HG02885 (cell line): ENCODE data around the gene MCC.
A peak's percentile ranks its signal among the peaks of the same experiment; 100 is the strongest.

Experiments used
- ATAC-seq: cut with Tn5 transposase; IDR thresholded peaks from one replicate; pipeline ENCODE4 v1.9.1; 2021; ENCODE audit warnings: mild to moderate bottlenecking; ENCODE audit not compliant: unreplicated experiment, poor library complexity

MCC gene

DNA sequence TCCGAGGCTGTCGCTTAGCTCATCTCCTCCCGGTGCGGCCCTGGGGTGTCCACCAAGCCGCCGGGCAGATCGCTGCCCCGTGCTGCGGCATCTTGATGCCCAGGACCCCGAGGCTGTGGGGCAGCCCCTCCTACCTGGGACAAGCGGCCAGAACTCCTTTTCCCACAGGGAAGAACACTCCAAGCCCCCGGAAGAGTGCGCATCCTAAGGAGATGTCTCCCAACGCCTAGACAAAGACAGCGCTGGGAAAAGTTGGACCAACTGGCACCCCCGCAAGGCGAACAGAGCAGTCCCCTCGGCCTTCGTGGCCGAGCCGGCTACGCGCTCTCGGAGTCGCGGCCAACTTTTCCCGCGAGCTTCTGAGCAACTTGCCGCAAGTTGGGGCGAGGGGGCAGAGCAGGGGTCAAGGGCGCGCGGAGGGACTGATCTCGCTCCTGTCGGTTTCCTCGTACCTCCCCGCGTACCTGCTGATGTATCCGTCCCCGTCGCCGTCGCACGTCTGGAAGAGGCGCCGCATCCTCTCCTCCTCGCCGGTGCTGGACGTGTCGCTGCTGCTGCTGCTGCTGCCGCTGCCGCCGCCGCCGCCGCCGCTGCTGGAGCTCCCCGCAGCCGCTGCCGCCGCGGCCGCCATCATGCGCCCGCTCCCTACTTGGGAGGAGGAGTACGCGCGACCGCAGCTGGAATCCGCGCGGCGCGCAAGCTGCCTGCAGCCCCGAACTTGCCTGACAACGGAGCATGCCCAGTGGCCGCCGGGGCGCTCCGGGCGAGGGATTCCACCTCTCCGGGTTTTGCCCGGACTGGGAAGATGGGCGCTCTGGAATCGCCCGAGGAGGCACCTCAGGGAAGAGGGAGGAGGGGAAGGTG, at the start of gene MCC:
Gene MCC, minus strand, starts transcription at position 673 of the 864 bp plus-strand sequence.
- ATAC-seq = peak; percentile 46

- ATAC-seq = no peak
These were observed 43.4 kb upstream of the MCC start for GRCh38 chr5:113531481-113532159.

DNA sequence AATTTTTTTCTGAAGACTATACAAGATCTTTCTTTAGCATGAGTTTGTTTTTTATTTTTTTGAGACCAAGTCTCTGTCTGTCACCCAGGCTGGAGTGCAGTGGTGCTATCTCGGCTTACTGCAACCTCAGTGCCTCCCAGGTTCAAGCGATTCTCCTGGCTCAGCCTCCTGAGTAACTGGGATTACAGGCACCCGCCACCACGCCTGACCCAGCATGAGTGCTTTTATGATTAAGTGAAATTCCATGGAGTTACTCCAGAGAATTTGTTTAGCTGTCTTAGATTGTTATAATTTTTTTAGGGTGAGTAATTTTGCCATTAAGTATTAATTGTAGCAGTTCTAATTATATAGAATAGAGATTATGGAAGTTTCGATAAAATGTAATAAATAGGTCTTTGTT, 39.5 kb upstream of the MCC start:
- no peak for ATAC-seq

GRCh38 chr5:113526421-113526820, 38.2 kb upstream of the MCC start:
- ATAC-seq = no peak

GRCh38 chr5:113524927-113525326, 36.7 kb upstream of the MCC start:
- ATAC-seq = peak; percentile 74

DNA sequence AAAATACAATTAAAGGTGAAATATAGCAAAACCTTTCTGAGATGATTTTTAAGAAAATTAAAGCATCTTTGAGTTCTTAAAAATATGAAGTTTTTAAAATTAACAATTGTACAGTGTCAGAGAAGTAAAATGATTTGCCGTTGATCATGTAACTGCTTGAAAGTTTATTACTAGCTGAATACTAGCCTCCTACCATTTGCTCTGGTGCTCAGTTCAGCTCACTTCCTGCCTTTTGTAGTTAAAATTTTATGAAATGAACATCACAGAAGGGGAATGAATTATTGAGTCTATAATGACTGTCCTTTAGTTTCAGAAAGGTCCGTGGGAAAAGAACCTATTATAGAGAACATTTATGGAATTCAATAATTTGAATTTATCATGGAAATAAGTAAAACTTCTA, 34.9 kb upstream of the MCC start:
- no peak for ATAC-seq

DNA sequence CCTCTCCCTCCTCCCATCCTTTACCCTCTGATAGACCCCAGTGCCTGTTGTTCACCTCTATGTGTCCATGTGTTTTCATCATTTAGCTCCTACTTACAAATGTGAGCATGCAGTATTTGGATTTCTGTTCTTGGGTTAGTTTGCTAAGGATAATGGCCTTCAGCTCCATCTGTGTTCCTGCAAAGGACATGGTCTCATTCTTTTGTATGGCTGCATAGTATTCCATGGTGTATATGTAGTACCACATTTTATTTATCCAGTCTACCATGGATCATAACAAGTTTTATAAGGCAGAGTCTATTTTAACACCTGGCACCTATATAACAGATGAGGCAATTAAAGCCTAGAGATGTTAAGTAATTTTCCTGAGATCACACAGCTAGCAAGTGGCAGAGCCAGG, 32.6 kb upstream of the MCC start:
- no peak for ATAC-seq

GRCh38 chr5:113520429-113520828, 32.2 kb upstream of the MCC start:
- ATAC-seq = peak; percentile 77

DNA sequence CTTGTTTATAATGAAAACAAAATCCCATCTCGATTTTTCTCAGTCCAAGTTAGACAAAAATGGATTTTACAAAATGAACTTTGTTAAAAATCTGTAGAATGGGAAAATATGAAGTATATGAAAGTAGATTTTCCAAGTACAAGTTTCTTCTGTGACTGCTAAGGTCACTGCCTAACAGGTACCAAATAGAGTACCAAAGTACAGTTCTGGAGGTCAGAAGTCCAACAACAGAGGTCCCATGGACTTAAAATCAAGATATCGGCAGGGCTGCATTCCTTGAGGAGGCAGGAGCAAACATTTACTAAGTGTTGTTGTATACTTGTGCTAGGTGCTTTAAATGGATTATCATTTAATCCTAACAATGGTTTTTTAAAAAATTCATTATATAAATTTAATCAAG, 31.2 kb upstream of the MCC start:
- no peak for ATAC-seq

DNA sequence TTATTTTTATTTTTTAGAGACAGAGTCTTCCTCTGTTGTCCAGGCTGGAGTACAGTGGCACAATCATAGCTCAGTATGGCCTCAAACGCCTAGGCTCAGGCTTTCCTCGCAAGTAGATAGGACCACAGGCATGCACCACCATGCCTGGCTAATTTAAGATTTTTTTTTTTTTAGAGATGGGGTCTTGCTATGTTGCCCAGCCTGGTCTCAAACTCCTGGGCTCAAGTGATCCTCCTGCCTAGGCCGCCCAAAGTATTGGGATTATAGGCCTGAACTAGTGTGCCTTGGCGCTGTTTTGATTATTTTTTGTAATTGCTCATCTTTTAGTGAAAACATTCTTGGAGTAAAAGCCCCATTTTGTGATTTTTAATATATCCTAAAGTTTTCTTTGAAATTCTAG, 30.6 kb upstream of the MCC start:
- ATAC-seq = no peak

GRCh38 chr5:113514289-113514635, 26.0 kb upstream of the MCC start:
- no peak for ATAC-seq

- peak; percentile 98 for ATAC-seq
These were observed 25.4 kb upstream of the MCC start, which contains the start of gene YTHDC2 for GRCh38 chr5:113513384-113514288. Gene YTHDC2 (plus strand): TSS chr5:113513694. CDS start chr5:113513896, 202 bp downstream.

DNA sequence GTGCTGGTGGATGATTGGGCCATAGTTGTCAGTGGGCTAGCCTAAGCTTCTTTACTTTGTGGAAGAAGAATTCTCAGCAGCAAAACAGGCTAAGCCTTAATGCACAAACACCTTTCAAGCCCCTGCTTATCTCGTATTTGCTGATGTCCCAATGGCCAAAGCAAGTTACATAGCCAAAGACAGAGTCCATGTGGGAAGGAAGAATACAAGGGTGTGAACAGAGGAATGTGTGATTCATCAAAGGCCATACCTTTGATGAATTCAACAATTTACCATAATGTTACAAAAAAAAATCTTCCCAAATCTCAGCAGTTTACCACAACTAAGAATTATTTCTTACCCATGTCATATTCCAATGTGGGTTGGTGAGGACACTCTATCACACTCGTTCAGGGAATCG, 24.1 kb upstream of the MCC start:
- no peak for ATAC-seq

DNA sequence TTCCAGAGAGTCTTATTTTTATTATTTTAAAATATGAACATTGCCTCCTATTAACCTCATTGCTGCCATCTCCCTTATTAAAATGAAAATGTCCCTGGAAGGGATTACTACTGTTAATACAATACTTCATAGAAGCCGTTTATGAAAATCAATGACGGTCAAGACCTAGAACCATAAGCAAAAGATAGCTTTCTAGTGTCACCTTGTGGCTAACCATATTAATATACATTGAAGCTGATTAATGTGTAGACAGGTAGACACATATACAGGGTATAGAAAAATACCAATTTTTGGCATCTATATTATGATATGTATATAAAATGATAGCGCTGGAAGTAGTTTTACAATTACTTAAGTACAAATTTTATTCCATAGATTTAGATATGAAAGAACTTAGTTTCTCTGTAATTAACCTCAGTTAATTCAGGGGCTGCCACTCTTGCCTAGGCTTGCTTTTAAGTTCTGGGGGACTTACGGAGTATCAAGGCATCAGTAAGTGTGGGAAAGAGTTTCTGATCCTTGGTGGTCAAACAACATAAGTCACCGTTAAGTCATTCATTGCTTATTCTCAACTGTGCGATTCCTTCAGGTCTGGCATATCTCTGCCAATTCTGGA, 22.7 kb upstream of the MCC start:
- ATAC-seq = peak; percentile 19

DNA sequence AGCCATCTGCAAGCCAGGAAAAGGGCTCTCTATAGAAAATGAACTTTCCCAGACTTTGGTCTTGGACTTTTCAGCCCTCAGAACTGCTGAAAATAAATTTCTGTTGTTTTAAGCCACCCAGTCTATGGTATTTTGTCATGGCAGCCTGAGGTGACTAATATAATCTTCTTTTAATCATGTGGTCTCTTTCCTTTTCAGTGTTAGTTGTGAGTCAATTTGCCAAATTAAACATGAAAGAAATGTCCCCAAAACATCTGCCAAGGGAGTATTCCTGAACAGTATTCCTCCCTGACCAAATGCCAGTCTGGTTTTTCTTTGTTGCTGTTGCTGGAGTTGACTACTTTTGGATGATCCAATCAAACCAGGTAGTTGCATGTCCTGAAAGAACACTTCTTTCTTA, 20.5 kb upstream of the MCC start:
- no peak for ATAC-seq

DNA sequence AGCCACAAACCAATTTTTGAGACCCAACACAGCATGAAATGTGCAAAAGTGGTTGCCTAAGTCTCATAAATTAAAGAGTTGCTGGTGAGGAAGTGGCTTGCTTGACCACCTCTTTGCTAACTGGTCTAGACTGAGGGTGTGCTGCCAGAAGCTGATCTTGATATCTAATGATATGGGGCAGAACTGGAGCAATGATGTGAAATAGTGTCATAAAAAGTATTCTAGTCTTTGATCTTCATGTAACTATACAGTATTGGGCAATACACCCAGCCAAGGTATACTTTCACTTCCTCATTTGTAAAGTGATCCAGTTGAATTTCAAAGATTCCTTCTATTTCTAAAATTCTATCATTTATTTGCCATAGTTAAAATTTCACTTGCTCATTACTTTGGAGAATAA, 19.3 kb upstream of the MCC start:
- no peak for ATAC-seq

DNA sequence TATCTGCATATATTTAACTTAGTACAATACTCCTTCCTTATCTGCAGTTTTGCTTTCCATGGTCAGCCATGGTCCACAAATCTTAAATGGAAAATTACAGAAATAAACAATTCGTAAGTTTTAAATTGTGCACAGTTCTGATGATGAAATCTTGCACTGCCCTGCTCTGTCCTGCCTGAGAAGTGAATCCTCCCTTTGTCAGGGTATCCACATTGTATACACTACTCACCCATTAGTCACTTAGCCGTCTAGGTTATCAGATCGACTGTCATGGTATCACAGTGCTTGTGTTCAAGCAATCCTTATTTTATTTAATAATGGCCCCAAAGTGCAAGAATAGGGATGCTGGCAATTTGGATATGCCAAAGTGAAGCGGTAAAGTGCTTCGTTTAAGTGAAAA, 16.9 kb upstream of the MCC start:
- no peak for ATAC-seq

DNA sequence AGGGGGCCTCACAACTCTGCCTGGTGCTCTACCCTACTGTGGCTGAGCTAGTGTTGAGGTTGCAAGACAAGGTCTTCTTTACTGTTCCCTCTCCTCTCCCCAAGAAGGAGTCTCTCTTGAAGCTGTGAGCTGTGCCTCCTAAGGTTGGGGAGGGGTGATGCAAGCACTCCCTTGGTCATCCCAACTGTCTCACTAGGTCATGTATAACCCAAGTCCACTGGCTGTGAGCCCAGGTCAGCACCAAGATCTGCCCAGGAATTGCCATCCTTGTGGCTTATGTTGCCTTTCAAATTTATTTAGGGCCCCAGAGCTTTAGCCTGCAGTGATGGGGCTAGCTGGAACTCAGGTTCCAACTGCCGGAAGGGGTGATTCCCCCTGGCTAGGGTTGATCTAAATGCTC, 14.9 kb upstream of the MCC start:
- ATAC-seq = no peak

- no peak for ATAC-seq
These were observed 13.8 kb upstream of the MCC start for GRCh38 chr5:113502073-113502472.

GRCh38 chr5:113495422-113495841, 7.2 kb upstream of the MCC start:
- ATAC-seq = no peak
